AG04450 (cell line): Measurements from ENCODE around the gene MRPL10. TPM values are rescaled to one million over a fixed set of nuclear protein-coding genes. Genes with fewer than 3 reads are reported as not detected.

Source experiments
- CTCF ChIA-PET: fragments of 300-600, 350-600 bp; formaldehyde crosslinking; extraction: SDS; loops from one replicate; lab custom pipeline; 2022; ENCODE audit warnings: antibody characterized with exemption, inconsistent platforms; lab: Charles Lee
- POLR2A ChIA-PET: fragments of 350-600 bp; formaldehyde crosslinking; extraction: SDS; loops from one replicate; lab custom pipeline; 2021; ENCODE audit warnings: antibody characterized with exemption, inconsistent platforms; lab: Yijun Ruan, JAX
- DNase-seq: peaks from one replicate; pipeline ENCODE4 v3.0.0-alpha.2; 2011; ENCODE audit warnings: low read depth, low spot score
- H3K27ac ChIP-seq: one replicate; pipeline ENCODE4 v1.5.1; 2012; ENCODE audit warnings: low read depth, low read length, control low read depth
- H3K27me3 ChIP-seq: one replicate; pipeline ENCODE4 v1.6.0; 2012; ENCODE audit warnings: low read length; ENCODE audit not compliant: control insufficient read depth, insufficient read depth
- H3K4me3 ChIP-seq: 2 replicates; pipeline ENCODE4 v1.5.1; 2011; ENCODE audit warnings: mild to moderate bottlenecking, low read depth, low read length, control low read depth
- H3K9me3 ChIP-seq: 2 replicates; pipeline ENCODE4 v1.5.1; 2012; ENCODE audit warnings: low read length; ENCODE audit not compliant: control insufficient read depth, insufficient read depth
- polyA minus RNA-seq: library from RNA; depleted of rRNA, polyadenylated mRNA; stranded (reverse); fragments of >200 nt; gene quantifications from 2 replicates; pipeline ENCODE4 v1.2.3, GENCODE V29; 2011; rRNA and poly(A)+ RNA removed
- polyA plus RNA-seq: library from polyadenylated mRNA; depleted of rRNA; stranded (reverse); fragments of >200 nt; gene quantifications from 2 replicates; pipeline ENCODE4 v1.2.3, GENCODE V29; 2011; rRNA removed
- TF ChIP-seq, protein P1 (sequence below): IDR thresholded peaks from 2 replicates; pipeline ENCODE4 v1.5.1; 2011; ENCODE audit warnings: low read depth, low read length, control low read depth, inconsistent platforms

MRPL10 gene
- polyA plus RNA-seq (62.9 and 64.4 TPM in 2 replicates), polyA minus RNA-seq (65.8 and 78.0 TPM in 2 replicates)

DNA sequence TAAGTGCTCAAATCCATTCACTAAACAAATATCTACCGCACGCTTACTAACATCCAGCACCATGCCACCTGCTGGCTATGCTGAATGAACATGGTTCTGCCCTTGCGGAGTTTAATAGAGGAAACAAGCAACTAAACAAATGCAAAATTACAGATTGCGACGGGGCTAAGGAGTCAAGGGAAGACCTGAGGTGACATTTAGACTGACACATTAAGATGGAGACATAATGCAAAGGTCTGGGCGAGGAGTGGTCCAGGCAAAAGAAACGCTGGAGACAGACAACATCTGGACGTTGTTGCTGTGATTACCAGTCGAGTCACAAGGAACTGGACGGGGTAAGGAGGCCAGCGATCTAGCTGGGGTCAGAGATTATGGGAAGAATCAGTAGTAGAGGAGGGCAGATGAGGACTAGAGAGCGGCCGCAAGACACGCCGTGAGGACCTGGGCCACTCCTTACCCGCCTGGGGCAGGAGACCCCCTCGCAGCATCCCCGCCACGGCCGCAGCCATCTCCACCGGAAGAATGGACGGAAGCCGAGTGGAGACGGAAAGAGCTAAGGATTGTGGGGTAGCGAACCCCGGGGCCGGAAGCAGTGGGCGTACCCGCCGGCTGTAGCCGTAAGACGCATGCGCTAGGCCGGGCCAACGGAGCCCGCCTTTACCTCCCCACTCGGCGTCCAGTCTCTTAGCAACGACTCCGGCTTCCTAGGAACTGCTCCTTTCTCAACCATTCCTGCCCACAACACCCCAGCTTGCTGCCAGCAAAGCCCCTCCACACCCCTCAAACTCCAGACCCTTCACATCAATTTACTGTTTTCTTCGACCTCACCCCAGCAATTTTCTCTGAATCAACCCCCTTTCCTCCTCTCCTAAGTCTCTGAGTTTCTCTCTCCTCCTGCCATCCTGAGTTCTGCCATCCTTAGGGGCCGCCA is at the start of gene MRPL10, which contains the start of gene LRRC46:
Gene MRPL10 (minus strand): TSS at position 539 of the 931 bp plus-strand sequence. CDS start 30 bp downstream, at position 509.
Gene LRRC46 (plus strand): TSS at position 668 of the 931 bp plus-strand sequence. CDS start 320 bp downstream, outside the sequence.
- Histone ChIP-seq H3K27ac (peak within 1 kb of the TSS; percentile 82), H3K27me3 (no peaks in the 10 kb centered on the region), H3K4me3 (peak within 1 kb of the TSS; percentile 98), H3K9me3 (no peaks in the 10 kb centered on the region)
- CTCF ChIA-PET: interaction anchor here (0.7 to 2.0 kb wide), 6 partner anchors 9 to 198 kb away, joined by 3 to 25 read pairs (median 4); partner anchors contain the start of gene SCRN2
- TF ChIP-seq, protein P1, sequence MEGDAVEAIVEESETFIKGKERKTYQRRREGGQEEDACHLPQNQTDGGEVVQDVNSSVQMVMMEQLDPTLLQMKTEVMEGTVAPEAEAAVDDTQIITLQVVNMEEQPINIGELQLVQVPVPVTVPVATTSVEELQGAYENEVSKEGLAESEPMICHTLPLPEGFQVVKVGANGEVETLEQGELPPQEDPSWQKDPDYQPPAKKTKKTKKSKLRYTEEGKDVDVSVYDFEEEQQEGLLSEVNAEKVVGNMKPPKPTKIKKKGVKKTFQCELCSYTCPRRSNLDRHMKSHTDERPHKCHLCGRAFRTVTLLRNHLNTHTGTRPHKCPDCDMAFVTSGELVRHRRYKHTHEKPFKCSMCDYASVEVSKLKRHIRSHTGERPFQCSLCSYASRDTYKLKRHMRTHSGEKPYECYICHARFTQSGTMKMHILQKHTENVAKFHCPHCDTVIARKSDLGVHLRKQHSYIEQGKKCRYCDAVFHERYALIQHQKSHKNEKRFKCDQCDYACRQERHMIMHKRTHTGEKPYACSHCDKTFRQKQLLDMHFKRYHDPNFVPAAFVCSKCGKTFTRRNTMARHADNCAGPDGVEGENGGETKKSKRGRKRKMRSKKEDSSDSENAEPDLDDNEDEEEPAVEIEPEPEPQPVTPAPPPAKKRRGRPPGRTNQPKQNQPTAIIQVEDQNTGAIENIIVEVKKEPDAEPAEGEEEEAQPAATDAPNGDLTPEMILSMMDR: peak; percentile 52
- DNase-seq: peak; percentile 82
- POLR2A ChIA-PET: interaction anchor here (0.6 to 1.6 kb wide), 8 partner anchors 10 to 160 kb away, joined by 3 to 19 read pairs (median 6); partner anchors contain the start of genes OSBPL7, SCRN2 and SP2

DNA sequence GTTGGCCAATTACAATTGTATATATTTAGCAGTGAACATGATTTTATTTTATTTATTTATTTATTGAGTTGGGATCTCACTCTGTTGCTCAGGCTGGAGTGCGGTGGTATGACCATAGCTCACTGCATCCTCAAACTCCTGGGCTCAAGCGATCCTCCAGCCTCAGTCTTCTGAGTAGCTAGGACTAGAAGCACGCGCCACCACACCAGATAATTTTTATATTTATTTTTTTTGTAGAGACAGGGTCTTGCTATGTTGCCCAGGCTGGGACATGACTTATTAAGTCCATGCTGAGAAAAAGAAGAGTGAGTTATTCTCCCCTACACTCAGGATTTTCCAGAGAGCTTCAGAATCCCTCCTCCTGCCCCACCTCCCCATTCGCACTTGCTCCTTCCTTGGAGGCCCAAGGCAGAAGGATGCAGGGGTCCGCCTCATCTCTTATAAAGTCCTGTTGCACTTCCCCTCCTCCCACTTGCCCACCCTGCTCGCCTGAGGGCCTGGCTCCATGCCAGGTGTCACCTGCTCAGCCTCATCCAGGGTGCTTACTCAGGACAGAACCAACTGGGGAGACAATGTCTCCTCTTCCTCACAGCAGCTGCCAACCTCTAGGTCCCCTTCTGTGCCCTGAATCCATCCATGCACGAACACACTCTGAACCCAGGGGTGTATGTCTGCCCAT is 48.6 kb upstream of the MRPL10 start:
- no peak for DNase-seq
- Histone ChIP-seq H3K27me3 (peaks cover 5% of the 10 kb centered on the region), H3K4me3 (no peak overlapping the region), H3K27ac (no peak overlapping the region), H3K9me3 (no peaks in the 10 kb centered on the region; the same call in 1 of the 2 replicates)
- ChIA-PET CTCF (interaction anchor here (1.1 to 2.5 kb wide), 2 partner anchors 10 to 39 kb away, joined by 3 to 17 read pairs; partner anchors contain the start of gene SCRN2), POLR2A (interaction anchor here (0.9 kb wide), 1 partner anchor 16 kb away, joined by 3 read pairs; no protein-coding TSS in a partner anchor)
- TF ChIP-seq, protein P1: no peak

DNA sequence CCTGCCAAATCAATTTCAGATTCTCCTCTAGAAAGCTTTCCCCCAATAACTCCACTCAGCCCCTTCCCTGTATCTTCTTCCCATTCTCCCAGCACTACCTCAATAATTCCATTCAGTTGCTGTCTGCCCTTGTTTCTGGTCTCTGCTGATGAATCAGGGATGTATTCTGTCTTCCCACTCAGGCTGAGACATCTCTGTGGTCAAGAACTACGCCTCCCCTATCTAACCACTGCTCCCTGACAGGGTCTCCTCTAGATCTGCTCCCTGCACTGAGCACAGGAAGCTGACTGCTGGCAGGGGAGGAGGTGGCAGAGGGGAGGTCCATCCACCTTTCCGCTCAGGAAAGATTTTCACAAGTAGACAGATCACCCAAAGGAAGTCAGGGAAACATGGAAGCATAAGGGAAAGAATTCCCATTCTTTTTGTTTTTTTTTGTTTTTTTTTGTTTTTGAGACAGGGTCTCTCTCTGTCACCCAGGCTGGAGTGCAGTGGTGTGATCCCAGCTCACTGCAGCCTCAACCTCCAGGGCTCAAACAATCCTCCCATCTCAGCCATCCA is 47.8 kb upstream of the MRPL10 start:
- no peak overlapping the region for H3K27ac ChIP-seq
- TF ChIP-seq, protein P1: no peak
- H3K27me3 ChIP-seq: peaks cover 3% of the 10 kb centered on the region
- CTCF ChIA-PET: interaction anchor here (1.1 to 2.5 kb wide), 2 partner anchors 11 to 38 kb away, joined by 3 to 17 read pairs; partner anchors contain the start of gene SCRN2
- POLR2A ChIA-PET: interaction anchor here (0.9 kb wide), 1 partner anchor 16 kb away, joined by 3 read pairs; no protein-coding TSS in a partner anchor
- no peak for DNase-seq
- H3K9me3 ChIP-seq: no peaks in the 10 kb centered on the region; the same call in 1 of the 2 replicates
- H3K4me3 ChIP-seq: no peak overlapping the region

DNA sequence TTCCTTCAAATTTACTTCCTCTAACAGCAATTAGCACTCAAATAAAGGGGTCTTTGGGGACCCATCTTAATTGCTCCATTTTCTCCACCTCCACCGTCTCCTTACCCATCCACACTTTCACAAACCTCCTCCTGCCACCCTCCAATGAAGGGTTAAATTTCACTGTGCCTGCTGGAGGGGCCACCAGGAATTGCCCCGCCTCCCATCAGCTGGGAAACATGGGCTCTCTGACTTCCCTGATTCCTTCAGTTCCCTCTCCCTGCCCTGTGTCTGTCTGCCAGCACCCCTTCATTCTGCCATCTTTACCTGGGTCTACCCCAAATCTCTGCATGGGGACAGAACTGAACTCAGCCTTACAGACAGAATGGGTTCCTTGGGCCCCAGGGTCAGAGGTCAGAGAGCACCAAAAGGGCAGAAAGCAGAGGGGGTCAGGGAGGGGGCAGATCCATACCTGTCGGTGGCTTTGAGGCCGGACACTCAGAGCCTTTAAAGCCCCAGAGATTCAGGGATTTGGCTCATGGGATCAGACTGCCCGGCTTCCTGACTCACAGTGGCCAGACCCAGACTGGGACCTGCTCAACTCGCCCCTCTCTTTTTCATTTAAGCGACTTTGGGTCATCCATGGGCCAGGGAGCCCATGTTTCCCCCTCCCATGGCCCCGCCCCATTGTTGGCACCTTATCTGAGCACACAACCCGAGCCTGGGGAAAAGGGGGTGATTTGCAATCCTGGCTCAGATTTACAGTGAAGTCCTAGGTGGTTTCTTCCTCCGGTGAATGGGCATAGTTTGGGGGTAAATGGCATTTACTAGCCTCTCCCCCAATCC is 47.1 kb upstream of the MRPL10 start:
- ChIA-PET CTCF (interaction anchor here (2.5 kb wide), 1 partner anchor 12 kb away, joined by 17 read pairs; no protein-coding TSS in a partner anchor), POLR2A (no interaction called here)
- TF ChIP-seq, protein P1: no peak
- Histone ChIP-seq H3K27me3 (peaks cover 7% of the 10 kb centered on the region), H3K4me3 (no peak overlapping the region), H3K9me3 (no peaks in the 10 kb centered on the region; the same call in 1 of the 2 replicates), H3K27ac (no peak overlapping the region)
- DNase-seq: no peak
